ENCODE results near the gene PAM.
"Not testable (repeated sequence)": the region's sequence is repeated elsewhere in the genome, so short reads cannot be mapped to it uniquely, and the experiment has no call there.

Gene PAM

DNA sequence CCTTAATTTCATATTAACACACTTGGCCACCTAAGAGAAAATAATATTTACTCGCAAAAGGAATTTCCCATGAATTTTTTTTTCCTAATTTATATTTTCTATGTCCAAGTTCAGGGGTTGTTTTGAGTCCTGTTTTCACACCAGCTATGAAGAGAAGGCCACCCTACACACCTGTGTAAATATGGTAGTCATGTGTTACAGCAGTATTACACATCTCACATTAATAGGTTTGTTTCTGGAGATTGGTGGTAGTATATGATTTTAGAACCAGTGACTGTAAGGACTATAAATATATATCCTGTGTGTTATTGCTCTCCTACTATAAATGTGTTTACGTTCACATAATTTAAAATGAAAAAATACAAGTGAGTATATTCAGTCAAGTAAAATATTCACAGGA is 147.5 kb downstream of the PAM start:
- DNase-seq (ENCODE audit: low spot score) = no peak

DNA sequence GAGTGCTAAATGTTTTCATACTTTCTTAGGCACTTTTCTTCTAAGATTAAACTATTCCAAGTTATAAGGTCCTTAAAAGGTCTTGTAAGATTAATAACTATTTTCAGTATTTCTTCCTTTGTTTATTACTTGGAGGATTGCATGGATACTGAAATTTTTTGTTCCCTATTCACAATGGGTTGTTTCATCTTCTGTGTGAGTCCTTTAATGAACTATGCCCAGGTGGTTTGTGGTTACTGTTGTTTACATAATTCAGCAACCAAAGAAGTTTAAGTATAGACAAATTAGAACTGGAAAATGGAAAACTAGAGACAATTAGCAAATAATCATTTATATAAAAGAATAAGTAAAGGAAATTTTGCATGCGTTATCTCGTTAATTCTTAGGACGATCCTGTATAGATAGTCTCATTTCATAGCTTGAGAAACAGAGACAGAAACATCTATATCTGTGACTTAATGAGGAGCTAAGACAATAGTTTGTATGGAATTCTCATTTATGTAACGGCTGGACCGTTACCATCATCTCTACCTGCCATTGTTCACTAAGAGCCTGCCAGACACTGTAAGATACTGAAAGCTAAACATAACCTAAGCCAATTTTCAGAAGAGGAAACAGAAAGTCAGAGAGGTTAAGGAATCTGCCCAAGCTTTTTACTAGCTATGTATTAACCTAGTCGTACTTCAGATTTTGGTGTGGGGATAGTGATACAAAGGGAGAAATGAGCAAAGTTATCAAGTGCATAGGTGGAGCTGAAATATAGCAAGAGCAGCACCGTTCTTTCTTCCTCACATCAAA is 148.2 kb downstream of the PAM start:
- no peak for DNase-seq (ENCODE audit: low spot score)

DNA sequence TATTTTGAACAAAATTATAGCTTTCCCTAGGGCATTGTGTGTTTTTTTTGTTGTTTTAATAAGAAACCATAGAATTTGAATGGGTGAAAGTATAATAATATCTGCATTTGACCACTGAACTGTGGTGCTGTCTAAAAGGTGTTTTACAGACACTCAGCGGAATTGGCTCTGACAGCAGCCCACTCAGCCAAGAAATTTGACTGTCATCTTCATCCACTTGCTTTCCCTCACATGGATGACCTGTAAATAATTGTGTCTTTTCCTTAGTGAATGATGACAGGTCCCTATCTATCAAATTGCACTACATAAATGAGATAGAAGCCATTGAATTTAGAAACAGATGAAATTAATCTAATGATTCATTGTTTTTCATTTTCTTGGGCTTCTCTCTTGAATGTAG is 150.0 kb downstream of the PAM start:
- DNase-seq (ENCODE audit: low spot score) = no peak

DNA sequence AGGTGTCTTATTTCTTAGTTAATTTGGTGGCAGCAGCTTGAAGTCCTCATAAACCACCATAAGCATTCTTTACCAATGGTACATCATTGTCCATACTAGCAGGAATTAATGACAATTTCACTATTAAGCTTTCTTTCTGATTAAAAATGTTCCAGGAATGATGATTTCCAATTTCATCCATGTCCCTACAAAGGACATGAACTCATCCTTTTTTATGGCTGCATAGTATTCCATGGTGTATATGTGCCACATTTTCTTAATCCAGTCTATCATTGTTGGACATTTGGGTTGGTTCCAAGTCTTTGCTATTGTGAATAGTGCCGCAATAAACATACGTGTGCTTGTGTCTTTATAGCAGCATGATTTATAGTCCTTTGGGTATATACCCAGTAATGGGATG is 152.0 kb downstream of the PAM start:
- DNase-seq (ENCODE audit: low spot score) = not testable (repeated sequence)

DNA sequence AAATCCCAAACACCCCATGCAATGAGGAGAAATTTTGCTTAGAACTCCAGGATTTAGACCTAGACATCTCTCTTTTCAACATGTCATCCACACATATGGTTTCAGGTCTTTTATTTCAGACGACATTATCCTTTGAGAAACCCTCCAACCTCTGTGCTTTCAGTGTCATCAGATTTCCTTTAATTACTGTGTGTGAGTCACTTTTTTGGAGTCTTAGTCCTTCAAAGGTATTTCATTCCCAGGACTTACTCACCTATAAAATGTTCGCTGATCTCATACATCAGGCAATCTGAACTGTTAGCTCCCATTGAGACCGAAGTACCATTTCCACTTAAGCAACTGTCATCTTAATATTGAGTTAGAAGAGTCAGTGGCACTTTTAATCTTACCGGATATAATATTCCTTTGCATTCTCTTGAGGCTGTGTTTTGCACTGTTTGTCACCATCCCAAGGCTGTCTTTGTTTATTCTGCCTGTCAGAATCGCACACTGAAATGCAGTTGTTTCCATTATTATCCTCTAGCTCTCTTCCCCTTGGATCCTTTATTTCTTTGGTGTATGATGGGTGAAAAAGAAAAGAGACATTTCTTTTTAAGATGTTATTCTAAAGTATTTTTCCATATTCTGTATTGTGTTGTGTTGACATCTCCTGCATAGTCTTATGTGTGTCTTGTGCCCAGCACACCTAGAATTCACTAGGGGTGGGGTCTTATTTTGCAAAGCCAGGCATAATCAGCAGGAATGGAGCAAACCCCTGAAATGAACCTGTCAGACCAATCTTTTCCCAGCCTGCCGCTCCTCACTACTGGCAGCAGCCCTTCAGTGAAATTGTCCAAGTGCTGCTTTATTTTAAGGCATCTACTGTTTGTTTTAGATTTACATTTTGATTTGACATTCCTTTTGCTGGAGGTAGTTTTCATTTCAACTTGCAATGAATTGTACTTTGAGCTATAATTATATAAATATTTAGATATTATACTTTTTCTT is 155.4 kb downstream of the PAM start:
- DNase-seq (ENCODE audit: low spot score) = no peak

DNA sequence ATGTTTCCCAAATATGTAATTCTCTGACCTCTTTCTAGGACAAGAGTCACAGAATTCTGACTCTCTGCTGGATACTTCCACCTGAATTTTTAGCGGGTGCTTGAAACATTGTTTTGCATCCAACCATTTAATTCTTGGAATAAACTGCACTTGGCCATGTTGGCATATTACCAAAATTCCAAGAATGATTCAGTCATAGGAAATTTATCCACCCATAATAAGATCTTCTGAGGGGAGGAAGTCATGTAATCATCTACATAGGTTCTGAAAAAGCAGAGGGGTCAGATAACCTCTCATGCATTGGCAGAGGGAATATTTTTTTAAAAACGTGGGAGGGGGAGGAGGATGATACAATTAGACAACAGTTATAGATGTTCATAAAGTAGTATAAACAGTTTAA is 156.9 kb downstream of the PAM start:
- DNase-seq (ENCODE audit: low spot score) = no peak

DNA sequence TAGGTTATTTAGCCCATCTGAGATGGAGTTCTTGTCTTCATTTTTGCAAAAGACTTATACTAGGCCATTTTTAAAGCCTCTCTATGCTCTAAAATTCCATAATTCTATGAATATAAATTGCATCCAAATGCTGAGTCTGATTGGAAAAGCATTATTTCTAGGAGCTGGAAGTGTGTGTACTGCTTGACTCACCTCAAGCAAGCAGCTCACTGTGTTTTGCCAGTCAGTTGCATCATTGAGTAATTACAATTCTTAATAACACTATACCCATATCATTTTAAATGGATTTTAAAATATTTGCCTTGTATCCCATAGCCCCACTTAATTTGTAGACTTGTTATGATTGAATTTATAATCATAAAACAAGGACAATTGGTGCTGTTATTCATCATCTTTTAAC is 161.0 kb downstream of the PAM start:
- no peak for DNase-seq (ENCODE audit: low spot score)

DNA sequence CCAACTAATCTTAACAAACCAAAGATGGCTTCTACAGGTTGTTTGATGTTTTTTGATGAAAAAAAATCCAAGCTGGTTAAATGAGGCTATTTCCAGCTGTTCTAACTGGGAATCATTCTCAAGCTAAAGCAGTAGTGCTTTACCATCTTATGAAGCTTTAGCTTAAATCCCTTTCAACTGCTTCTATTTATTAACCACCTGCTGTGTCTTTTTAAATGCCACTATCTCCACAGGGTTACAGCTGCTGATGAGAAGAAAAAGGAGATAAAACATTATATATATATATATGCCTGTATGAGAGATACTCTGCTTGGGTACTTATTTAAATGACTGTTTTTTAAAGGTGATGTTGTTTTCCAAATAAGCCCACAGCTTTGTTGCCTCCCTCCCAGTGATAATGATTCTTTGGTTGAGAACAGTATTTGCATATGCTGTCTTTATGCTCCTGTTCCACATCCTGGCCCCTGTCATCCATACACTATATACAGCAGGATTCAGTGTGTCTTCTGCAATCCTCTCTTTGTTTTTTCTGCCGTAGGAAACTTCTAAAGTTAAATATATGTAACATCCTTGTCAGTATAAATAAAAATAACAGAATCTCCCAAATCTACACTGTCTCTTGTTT is 164.0 kb downstream of the PAM start:
- no peak for DNase-seq (ENCODE audit: low spot score)

DNA sequence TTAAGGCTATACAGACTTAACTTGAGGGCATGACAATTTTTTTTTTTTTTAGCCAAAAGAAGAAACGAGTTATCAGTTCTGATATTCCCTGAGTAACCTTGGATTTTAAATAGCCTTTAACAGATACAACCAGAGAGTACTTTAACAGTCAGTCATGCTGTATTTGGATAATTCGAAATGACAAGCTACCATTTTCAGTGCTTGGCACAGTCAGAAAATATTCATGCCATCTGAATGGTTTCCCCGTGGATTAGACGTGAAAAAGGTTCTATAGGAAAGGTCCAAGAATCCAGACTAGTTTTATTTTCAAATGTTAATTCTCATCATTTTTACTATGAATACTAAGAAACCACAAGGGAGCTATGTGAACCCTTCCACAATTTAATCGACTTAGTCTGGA is 165.7 kb downstream of the PAM start:
- no peak for DNase-seq (ENCODE audit: low spot score)

DNA sequence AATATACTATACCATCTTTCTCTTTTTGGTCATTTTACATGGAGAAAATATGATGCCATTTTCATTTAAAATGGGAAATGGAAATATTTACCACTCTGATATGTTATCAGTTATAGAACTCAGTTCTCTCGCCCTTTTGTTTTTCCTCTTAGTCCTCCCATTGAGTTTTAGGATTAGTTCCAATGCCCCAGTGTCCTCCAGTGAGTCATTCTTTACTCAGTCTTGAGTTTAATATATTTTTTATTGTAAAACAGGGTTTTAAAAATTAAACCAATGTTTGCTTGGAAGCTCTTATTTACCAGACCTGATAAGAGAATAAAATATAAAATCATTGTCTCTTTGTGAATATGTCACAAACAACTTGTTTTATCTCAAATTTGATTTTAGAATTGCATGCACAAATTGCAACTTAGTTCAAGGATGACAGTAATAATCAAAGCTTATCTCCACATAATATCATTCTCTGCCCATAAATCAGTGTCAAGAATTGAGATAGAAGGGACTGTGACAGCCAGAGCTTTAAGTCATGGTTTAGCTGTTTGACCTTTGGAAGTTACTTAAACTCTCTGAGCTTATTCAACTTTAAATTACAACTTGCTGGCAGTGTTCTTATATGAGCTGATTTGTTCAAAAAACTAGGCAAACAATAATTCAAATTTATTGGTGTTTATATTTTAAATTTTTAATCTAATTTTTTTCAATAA is 166.4 kb downstream of the PAM start:
- DNase-seq (ENCODE audit: low spot score) = no peak

DNA sequence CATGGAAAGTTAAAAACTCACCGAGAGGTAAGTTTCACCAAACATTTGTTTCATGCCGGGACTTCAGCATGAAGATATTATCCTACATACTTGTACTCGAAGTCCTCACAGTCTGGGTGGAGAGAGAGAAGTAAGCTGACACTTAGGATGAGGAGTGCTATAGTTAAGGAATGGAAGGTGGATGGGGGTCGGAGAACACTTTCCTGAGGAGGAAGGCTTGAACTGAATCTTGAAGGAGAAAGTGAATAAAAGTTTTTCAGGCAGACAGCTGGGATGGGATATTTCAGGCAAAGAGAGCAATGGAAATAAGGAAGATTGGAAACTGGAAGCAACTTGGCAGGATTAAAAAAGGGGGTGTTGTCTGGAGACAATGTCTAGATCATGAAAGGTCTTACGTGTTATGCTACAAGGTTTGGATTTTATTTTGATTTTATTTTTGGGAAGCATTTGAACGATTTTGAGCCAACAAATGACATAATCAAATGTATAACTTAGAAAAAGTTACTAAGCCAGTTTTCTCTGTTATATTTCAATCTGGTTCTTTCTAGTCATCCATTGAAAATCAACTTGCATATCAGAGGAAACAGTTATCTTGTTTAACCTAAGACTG is 167.1 kb downstream of the PAM start:
- no peak for DNase-seq (ENCODE audit: low spot score)

DNA sequence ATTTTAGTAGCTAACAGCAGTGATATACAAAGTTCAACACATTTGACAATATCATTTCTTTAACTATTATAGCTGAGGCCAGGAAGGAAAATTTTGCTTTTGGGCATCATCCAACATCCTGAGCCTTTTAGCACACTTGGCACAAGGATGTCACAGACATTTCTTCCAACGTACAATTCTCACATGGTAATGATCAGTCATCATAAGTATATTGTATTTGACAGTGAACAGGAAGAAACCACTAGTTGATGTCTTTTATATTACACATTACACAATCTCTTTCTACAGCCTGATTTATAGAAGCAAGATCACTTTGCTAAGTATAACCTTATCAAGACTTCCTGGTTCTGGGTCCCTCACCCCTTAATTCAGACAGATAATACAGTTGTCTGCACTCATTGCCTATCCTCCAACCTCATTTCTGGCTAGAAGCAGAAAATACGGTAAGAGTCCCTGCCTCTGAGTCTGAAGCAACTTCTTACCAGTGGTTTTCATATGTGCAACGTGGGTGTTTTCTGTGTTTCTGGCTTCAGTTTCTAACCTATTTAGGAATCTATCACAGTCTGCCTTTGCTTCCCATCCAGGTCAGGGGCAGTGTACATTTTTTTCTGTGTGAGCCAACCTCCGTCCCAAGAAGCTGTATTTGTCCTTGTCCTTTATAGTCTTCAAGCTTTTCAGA is 167.8 kb downstream of the PAM start:
- DNase-seq (ENCODE audit: low spot score) = no peak

DNA sequence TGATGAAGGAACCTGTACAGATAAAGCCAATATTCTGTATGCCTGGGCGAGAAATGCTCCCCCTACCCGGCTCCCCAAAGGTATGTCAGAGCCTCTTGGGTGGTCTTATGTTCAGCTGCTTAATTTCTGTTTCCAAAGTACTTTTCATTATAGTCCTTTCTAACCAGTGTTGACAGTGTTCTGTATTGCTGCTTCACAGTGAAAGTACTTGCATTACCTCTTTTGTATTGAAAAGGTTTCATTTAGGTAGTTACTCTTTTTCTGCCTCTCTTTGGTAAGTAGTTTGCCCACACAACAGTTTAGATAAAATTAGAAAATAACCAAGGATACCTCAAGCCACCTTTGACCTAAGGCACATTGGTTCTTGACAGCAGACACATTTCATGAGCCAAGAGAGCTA is 169.9 kb downstream of the PAM start:
- no peak for DNase-seq (ENCODE audit: low spot score)

DNA sequence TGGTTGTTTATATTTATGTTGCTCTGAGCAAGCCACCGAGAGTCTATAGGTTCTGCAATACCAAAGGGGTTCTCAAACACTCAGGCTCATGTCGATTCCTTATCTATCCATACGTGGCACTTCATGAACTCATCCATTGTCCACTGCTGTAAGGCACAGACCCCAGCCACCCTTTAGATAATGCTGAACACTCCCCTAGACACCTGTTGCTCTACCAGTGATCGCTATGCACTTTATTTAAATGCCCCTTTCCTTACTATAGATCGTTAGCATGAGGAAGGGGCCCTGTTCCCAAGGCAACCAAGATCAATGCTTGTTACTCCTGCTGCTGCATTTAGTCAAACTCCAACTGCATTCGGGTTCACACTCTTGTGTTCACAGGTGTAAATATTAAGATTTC is 171.9 kb downstream of the PAM start:
- DNase-seq (ENCODE audit: low spot score) = no peak

DNA sequence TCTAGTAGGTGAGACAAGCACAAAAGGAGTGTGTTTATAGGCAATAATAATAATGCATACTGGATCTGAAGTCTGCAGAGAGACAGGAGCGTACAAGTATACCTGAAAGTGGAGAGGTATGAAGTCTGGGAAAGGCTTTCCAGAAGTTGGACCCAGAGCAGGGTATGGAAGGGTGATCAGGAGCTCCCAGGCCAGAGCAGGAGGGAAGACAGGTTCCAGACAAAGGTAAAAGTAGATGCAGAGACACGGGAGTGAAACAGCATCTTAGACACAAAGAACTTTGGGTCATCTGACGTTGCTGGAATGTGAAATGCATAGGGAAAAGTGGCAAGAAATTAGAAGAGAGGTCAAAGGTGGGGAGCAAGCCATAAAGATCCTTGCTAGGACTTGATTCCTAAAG is 175.1 kb downstream of the PAM start:
- DNase-seq (ENCODE audit: low spot score) = no peak

DNA sequence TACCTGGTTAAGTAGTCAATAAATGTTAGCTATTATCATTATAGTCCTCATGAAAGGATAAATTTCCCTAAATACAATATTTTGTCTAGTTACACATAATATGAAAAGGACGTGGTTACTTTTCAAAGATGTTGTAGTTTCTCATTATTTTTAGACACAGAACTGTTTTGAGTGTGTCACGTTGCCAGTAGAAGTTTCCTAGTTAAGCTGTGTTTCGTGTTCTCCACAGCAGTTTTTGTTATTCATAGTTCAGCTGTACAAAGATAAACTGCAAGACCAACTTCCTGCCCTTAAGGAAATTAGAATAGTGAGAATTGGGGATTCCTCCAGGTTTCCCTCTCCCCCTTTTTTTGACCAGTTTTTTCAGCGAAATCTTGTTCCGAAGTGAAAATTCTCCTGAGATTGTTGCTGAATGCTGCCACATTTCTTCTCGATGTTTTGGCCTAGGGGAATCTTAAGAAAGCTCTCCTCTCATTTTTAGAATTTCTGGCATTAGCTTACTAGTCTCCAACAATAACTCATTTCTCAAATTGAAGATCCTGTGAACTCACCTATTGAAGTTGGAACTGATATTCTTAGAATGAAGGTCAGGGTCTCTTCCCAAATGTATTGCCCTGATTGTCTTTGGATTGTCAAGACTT is 176.1 kb downstream of the PAM start:
- DNase-seq (ENCODE audit: low spot score) = no peak

DNA sequence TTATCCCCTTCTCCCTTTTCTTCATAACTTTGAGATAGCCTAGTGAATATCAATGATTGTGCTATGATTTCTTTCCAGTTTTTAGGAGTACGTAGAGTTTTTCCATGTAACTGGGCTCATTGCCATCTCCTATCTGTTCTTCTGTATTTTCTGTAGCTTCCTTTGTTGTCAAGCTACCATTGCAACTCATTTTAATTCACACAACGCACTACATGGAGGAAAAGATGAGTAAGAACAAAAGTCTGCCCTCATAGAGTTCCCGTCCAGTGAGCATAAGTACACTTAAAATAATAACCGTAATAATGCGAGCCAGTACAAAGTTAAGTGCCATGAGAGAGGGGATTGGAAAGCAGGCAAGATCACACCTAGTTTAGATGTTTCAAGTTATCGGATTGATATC is 177.7 kb downstream of the PAM start:
- DNase-seq (ENCODE audit: low spot score) = peak; percentile 4

DNA sequence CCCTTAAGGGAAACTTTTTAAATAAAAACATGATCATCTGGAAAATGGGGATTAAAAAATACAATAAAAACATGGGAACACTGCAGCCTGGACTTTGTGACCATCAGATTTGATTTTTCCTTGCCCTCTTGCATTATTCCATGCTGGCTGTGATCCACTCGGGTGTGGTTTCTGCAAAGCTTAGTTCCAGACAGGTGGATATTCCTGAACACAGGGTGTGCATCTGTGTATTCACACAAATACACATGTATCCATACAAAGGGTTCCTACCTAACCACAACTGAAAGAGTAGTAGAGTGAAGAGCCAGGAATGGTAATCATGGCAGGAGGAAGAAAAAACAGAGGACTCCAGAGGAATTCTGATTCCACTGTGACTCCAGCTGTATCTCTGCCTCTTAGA is 178.2 kb downstream of the PAM start:
- no peak for DNase-seq (ENCODE audit: low spot score)

DNA sequence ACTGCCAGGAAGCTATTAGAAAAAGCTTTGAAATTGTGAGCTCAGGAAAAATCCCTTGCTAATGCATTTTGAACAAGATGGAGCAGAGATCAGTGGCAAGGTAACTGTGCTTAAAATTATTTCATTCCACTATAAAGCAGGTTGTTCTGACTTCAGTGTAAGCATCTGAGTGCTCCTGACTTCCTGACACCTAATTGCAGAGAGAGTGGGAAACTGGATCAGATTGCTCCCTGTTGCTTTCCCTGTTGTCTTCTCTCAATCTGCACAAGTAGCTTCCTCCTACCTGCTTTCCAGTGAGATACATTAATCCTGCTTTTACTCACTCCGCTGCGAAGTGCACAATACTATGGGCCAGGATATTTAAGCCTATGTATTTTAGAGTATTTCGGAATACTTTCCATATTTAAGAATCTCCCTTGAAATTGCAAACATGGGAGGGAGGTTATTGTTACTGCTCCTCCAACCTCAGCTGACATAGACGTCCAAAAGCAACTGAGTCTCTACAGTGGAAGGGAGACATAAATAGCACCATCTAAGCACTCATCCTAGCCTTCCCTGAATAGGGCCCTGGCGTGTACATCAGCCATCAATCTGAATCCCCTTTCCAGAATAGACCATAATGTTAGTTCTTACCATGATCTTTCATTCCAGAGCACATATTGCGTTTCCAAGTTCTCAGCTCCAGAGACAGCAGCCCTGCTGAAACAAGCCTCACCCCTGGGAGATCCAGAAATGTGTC is 178.8 kb downstream of the PAM start:
- DNase-seq (ENCODE audit: low spot score) = no peak

DNA sequence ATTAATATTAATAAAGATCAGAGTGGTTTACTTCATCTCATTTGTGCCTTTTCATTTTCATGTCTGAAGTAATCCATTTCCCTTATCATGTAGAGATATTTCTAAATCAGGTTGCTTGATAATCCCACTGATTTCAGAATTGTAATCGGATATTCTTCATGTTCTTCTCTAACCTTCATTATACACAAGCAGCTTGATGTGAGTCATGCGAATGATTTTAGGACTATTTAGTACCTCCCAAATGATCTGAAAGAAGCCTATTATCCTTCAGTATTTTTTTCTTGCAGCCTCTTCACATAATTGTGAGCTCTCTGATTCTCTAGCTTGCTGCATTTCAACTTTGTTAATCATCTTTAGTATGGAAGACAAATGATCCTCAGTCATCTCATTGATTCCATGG is 182.8 kb downstream of the PAM start:
- DNase-seq (ENCODE audit: low spot score) = no peak

Measured in activated CD4-positive, alpha-beta T cell treated with anti-CD3 and anti-CD28 coated beads, Interleukin-2, Interleukin-4, amounts not matched to agents 100 ng/mL and 50 ng/mL, durations not matched to agents 16 hours and 8 hours (primary cell).